GM23338 (cell line): ENCODE measurements around the gene NSUN4. TPM values are rescaled to one million over a fixed set of nuclear protein-coding genes. Genes with fewer than 3 reads are reported as not detected.
A peak's percentile ranks its signal among the peaks of the same experiment; 100 is the strongest.

ENCODE experiments used
- ATAC-seq: fragments of 200-7000 bp; cut with Tn5 transposase; 3 replicates; pipeline ENCODE4 v1.9.1; 2020
- DNase-seq: peaks from one replicate; pipeline ENCODE4 v3.0.0-alpha.2; 2015; ENCODE audit warnings: low spot score
- H2AFZ ChIP-seq: fragments of 200-600 bp; sonication (generic); 2 replicates; pipeline ENCODE4 v1.8.0; 2016; ENCODE audit warnings: antibody characterized with exemption, mild to moderate bottlenecking, moderate library complexity
- H3F3A ChIP-seq: fragments of 200-600 bp; sonication (generic); replicated peaks from 2 replicates; pipeline ENCODE4 v1.8.0; 2017; ENCODE audit warnings: antibody characterized with exemption, mixed run types, low read depth
- H3K27ac ChIP-seq: fragments of 200-600 bp; sonication (generic); 2 replicates; pipeline ENCODE4 v1.6.1; 2016; ENCODE audit warnings: low read depth
- H3K27me3 ChIP-seq: fragments of 200-600 bp; sonication (generic); 2 replicates; pipeline ENCODE4 v1.8.0; 2016; ENCODE audit warnings: mild to moderate bottlenecking, mixed run types, moderate library complexity; ENCODE audit not compliant: insufficient read depth
- H3K36me3 ChIP-seq: fragments of 200-600 bp; sonication (generic); 2 replicates; pipeline ENCODE4 v1.8.0; 2016; ENCODE audit warnings: mild to moderate bottlenecking; ENCODE audit not compliant: insufficient read depth
- H3K4me1 ChIP-seq: fragments of 200-600 bp; sonication (generic); 2 replicates; pipeline ENCODE4 v1.8.0; 2016; ENCODE audit warnings: mild to moderate bottlenecking, moderate library complexity; ENCODE audit not compliant: insufficient read depth
- H3K4me2 ChIP-seq: fragments of 200-600 bp; sonication (generic); 2 replicates; pipeline ENCODE4 v1.7.1; 2017; ENCODE audit warnings: mixed run types
- H3K4me3 ChIP-seq: fragments of 200-600 bp; sonication (generic); 2 replicates; pipeline ENCODE4 v1.6.1; 2016; ENCODE audit warnings: mixed run types
- H3K79me2 ChIP-seq: fragments of 200-600 bp; sonication (generic); replicated peaks from 2 replicates; pipeline ENCODE4 v1.8.0; 2017; ENCODE audit warnings: mild to moderate bottlenecking; ENCODE audit not compliant: insufficient read depth
- H3K9me2 ChIP-seq: fragments of 200-600 bp; sonication (generic); 2 replicates; pipeline ENCODE4 v1.8.0; 2017; ENCODE audit not compliant: insufficient read depth
- H4K20me1 ChIP-seq: fragments of 200-600 bp; sonication (generic); replicated peaks from 2 replicates; pipeline ENCODE4 v1.8.0; 2017; ENCODE audit warnings: mild to moderate bottlenecking; ENCODE audit not compliant: insufficient read depth
- H3K27ac Mint-ChIP-seq: 2 replicates; pipeline ENCODE4 v1.8.0; 2020; ENCODE audit warnings: inconsistent platforms, mild to moderate bottlenecking, moderate library complexity, mixed read lengths
- H3K27me3 Mint-ChIP-seq: 3 replicates; pipeline ENCODE4 v1.8.0; 2022; ENCODE audit warnings: low read depth, mild to moderate bottlenecking, moderate library complexity, mixed read lengths, inconsistent platforms; ENCODE audit not compliant: insufficient read depth, poor library complexity
- H3K36me3 Mint-ChIP-seq: 3 replicates; pipeline ENCODE4 v1.8.0; 2021; ENCODE audit warnings: low read depth, mild to moderate bottlenecking, inconsistent platforms, moderate library complexity, mixed read lengths
- H3K4me1 Mint-ChIP-seq: 3 replicates; pipeline ENCODE4 v1.8.0; 2020; ENCODE audit warnings: mild to moderate bottlenecking, inconsistent platforms, mixed read lengths
- H3K4me3 Mint-ChIP-seq: 3 replicates; pipeline ENCODE4 v1.8.0; 2021; ENCODE audit warnings: moderate library complexity, mild to moderate bottlenecking, inconsistent platforms, mixed read lengths
- H3K9me3 Mint-ChIP-seq: 3 replicates; pipeline ENCODE4 v1.8.0; 2020; ENCODE audit warnings: moderate library complexity, mild to moderate bottlenecking, inconsistent platforms, mixed read lengths
- CREB1 ChIP-seq: fragments of 250-450 bp; sonication (Bioruptor Pico); IDR thresholded peaks from 2 replicates; pipeline ENCODE4 v1.5.0; 2020; ENCODE audit warnings: low read depth, mild to moderate bottlenecking, moderate library complexity
- CTCF ChIP-seq, 2 experiments: fragments of 200-600 bp in 1 of 2; sonication (generic) in 1 of 2; conservative IDR thresholded peaks; 2 replicates each; pipeline versions ENCODE4 v1.5.1 to v1.6.1; 2016 to 2017; ENCODE audit warnings: antibody characterized with exemption in 2 of 2, low read depth in 2 of 2, mild to moderate bottlenecking in 2 of 2, moderate library complexity in 1 of 2
- EZH2 ChIP-seq: fragments of 200-600 bp; sonication (generic); IDR thresholded peaks from one replicate; pipeline ENCODE4 v1.8.0; 2017; ENCODE audit warnings: antibody characterized with exemption, mild to moderate bottlenecking, low read depth; ENCODE audit not compliant: unreplicated experiment
- EZH2phosphoT487 ChIP-seq: fragments of 200-600 bp; sonication (generic); IDR thresholded peaks from one replicate; pipeline ENCODE4 v1.8.1; 2018; ENCODE audit warnings: antibody characterized with exemption; ENCODE audit not compliant: unreplicated experiment
- JUNB ChIP-seq: IDR thresholded peaks from one replicate; pipeline ENCODE4 v1.6.1; 2016; ENCODE audit warnings: antibody characterized with exemption; ENCODE audit not compliant: unreplicated experiment
- STAT1 ChIP-seq: IDR thresholded peaks from one replicate; pipeline ENCODE4 v1.6.1; 2016; ENCODE audit warnings: antibody characterized with exemption; ENCODE audit not compliant: unreplicated experiment
- ZNF114 ChIP-seq: fragments of 250-450 bp; sonication (Bioruptor Pico); IDR thresholded peaks from 2 replicates; pipeline ENCODE4 v1.5.0; 2020; ENCODE audit warnings: mild to moderate bottlenecking, moderate library complexity
- ZNF331 ChIP-seq: fragments of 250-450 bp; sonication (Bioruptor Pico); IDR thresholded peaks from 2 replicates; pipeline ENCODE4 v1.5.0; 2020; ENCODE audit warnings: low read depth, mild to moderate bottlenecking, moderate library complexity
- ZNF462 ChIP-seq: fragments of 250-450 bp; sonication (Bioruptor Pico); IDR thresholded peaks from 2 replicates; pipeline ENCODE4 v1.5.0; 2020; ENCODE audit warnings: mild to moderate bottlenecking, moderate library complexity
- polyA plus RNA-seq: library from polyadenylated mRNA; unstranded; fragments of >200 nt; fragmentation: Nextera tagmentation; extraction: Ambion mirVana; gene quantifications from 2 replicates; pipeline ENCODE4 v1.2.1, GENCODE V29; 2016
- total RNA-seq: library from RNA; depleted of rRNA; stranded (reverse); fragments of >200 nt; shearing (Covaris generic); gene quantifications from 2 replicates; pipeline ENCODE4 v1.2.3, GENCODE V29; 2014
- TF ChIP-seq, protein P1 (sequence below): IDR thresholded peaks from one replicate; pipeline ENCODE4 v1.6.1; 2018; ENCODE audit warnings: antibody characterized with exemption; ENCODE audit not compliant: unreplicated experiment
- TF ChIP-seq, protein P2 (sequence below): IDR thresholded peaks from 2 replicates; pipeline ENCODE4 v1.6.1; 2016; ENCODE audit warnings: antibody characterized with exemption

Gene NSUN4
- total and polyA plus RNA-seq, 2 experiments from 2014 or later, result 8.9 to 11.6 TPM

GRCh38 chr1:46309401-46310159 is 31.0 kb upstream of the NSUN4 start:
- H3K36me3 ChIP-seq, result peaks cover 59% of the 10 kb centered on the region
- H3K4me1 ChIP-seq, result peaks cover 39% of the 10 kb centered on the region
- H3K9me3 Mint-ChIP-seq, result no peaks in the 10 kb centered on the region
- peak overlapping the region; percentile 29; the same call in 1 of the 2 replicates for H3K4me2 ChIP-seq
- H3K4me1 Mint-ChIP-seq, result peaks cover 33% of the 10 kb centered on the region
- H3K27ac Mint-ChIP-seq, result peak overlapping the region; percentile 80
- H3K27me3 Mint-ChIP-seq, result peaks cover 9% of the 10 kb centered on the region
- H2AFZ ChIP-seq, result no peak overlapping the region
- H3K4me3 Mint-ChIP-seq, result no peak overlapping the region
- H3K4me3 ChIP-seq, result no peak overlapping the region
- H3K9me2 ChIP-seq, result no peaks in the 10 kb centered on the region
- H3K27me3 ChIP-seq, result no peaks in the 10 kb centered on the region
- TF ChIP-seq ZNF114 (CRISPR knock-in tag) (no peak), CTCF (conservative IDR thresholded peaks at IDR 0.05; ENCODE audit: low read depth in 2 of 2) (no peak), ZNF462 (CRISPR knock-in tag) (no peak), CREB1 (CRISPR knock-in tag) (no peak), ZNF331 (CRISPR knock-in tag) (no peak), STAT1 (no peak), JUNB (no peak), EZH2phosphoT487 (no peak), EZH2 (no peak)
- TF ChIP-seq, protein P1, sequence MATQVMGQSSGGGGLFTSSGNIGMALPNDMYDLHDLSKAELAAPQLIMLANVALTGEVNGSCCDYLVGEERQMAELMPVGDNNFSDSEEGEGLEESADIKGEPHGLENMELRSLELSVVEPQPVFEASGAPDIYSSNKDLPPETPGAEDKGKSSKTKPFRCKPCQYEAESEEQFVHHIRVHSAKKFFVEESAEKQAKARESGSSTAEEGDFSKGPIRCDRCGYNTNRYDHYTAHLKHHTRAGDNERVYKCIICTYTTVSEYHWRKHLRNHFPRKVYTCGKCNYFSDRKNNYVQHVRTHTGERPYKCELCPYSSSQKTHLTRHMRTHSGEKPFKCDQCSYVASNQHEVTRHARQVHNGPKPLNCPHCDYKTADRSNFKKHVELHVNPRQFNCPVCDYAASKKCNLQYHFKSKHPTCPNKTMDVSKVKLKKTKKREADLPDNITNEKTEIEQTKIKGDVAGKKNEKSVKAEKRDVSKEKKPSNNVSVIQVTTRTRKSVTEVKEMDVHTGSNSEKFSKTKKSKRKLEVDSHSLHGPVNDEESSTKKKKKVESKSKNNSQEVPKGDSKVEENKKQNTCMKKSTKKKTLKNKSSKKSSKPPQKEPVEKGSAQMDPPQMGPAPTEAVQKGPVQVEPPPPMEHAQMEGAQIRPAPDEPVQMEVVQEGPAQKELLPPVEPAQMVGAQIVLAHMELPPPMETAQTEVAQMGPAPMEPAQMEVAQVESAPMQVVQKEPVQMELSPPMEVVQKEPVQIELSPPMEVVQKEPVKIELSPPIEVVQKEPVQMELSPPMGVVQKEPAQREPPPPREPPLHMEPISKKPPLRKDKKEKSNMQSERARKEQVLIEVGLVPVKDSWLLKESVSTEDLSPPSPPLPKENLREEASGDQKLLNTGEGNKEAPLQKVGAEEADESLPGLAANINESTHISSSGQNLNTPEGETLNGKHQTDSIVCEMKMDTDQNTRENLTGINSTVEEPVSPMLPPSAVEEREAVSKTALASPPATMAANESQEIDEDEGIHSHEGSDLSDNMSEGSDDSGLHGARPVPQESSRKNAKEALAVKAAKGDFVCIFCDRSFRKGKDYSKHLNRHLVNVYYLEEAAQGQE, result no peak
- TF ChIP-seq, protein P2, sequence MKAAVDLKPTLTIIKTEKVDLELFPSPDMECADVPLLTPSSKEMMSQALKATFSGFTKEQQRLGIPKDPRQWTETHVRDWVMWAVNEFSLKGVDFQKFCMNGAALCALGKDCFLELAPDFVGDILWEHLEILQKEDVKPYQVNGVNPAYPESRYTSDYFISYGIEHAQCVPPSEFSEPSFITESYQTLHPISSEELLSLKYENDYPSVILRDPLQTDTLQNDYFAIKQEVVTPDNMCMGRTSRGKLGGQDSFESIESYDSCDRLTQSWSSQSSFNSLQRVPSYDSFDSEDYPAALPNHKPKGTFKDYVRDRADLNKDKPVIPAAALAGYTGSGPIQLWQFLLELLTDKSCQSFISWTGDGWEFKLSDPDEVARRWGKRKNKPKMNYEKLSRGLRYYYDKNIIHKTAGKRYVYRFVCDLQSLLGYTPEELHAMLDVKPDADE, result no peak
- H4K20me1 ChIP-seq, result peaks cover 62% of the 10 kb centered on the region
- peaks cover 39% of the 10 kb centered on the region for H3F3A ChIP-seq
- peaks cover 60% of the 10 kb centered on the region for H3K79me2 ChIP-seq
- DNase-seq, result peak; percentile 39
- ATAC-seq, result peak; percentile 51
- H3K27ac ChIP-seq, result peak overlapping the region; percentile 93
- H3K36me3 Mint-ChIP-seq, result peaks cover 89% of the 10 kb centered on the region
